Ecto neural progenitor cell (in vitro differentiated cells): ENCODE data around the gene AHNAK.

Source experiments
- DNase-seq: peaks from one replicate; pipeline ENCODE4 v3.0.0-alpha.2; 2018; ENCODE audit warnings: low spot score

The AHNAK gene

DNA sequence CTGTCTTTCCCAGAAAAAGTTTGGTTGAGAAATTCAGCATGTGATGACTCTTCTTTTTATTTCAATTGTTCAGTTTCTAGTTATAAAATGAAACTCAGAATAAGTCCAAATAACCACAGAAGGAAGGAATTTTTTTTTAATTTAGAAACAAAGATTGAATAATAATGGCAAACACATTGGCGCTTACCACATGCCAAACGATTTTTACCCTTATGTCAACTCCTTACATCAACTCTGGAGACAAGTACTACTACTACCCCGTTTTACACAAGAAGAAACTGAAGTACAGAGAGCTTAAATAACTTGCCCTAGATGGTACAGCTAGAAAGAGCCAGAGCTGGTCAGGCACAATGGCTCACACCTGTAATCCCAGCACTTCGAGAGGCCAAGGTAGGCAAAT, 52.4 kb downstream of the AHNAK start:
- DNase-seq: no peak

GRCh38 chr11:62493801-62494200, 52.8 kb downstream of the AHNAK start:
- no peak for DNase-seq

DNA sequence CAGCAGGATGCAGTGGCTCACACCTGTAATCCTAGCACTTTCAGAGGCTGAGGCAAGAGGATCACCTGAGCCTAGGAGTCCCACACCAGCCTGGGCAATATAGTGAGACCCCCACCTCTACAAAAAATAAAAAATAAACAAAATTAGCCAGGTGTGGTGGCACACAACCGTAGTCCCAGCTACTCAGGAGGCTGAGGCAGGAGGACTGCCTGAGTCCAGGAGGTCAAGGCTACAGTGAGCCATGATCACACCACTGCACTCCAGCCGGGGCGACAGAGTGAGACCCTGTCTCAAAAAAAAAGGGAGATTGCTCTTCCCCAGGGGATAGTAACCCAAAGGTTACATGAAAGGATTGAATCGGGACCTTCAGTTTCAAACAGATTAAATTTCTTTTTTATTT, 54.0 kb downstream of the AHNAK start:
- no peak for DNase-seq

- no peak for DNase-seq
These were observed 54.9 kb downstream of the AHNAK start for GRCh38 chr11:62491571-62492329.

GRCh38 chr11:62489204-62489603, 57.4 kb downstream of the AHNAK start:
- no peak for DNase-seq

DNA sequence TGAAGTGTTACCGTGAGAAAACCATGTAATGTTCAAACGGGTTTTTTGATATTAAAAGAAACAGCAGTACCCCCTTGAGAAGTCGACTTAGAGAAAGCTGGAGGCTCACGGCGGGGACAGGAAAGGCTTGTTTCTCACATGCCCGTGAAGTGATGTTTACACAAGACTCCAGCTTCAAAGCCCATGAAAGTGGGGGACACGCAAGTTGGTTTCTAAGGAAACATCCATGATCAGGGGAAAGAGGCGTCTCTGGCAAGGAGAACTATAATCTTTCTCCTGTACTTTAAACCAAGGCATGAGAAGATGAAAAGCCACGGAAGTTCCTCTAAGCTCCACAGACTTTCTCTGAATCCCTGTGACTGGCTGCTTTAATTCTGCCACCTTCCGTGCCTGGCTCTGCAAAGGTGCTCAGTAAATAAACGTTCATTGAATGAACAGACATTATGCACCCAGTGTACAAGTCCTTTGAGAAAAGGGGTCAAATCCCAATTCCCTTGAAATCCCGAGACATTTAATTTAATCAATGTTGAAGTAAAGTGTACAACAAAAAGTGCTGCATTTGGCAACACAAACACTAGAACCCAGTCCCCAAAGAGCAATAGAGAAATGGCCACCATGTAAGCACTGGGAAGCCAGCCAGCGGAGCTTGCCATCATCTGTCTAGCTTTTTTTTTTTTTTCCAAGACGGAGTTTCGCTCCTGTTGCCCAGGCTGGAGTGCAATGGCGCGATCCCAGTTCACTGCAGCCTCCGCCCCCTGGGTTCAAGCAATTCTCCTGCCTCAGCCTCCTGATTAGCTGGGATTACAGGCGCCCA, 58.7 kb downstream of the AHNAK start:
- DNase-seq: no peak

DNA sequence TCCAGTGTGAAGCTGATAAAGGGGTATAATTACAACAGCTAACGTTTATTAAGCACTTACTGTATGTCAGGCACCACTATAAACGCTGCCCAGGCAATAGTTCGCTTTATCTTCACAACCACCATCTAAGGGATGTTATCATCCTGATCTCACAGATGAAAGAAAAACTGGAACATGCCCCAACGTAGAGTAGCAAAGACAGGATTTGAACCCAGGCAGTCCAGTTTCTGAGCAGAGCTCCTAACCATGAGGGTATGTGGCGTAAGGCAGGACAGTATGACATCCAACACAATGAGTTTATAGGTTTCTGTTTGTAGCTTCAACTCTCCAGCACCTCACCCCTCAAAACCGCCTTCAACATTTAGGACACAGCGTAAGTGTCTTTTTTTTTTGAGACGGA, 59.5 kb downstream of the AHNAK start:
- DNase-seq: no peak

DNA sequence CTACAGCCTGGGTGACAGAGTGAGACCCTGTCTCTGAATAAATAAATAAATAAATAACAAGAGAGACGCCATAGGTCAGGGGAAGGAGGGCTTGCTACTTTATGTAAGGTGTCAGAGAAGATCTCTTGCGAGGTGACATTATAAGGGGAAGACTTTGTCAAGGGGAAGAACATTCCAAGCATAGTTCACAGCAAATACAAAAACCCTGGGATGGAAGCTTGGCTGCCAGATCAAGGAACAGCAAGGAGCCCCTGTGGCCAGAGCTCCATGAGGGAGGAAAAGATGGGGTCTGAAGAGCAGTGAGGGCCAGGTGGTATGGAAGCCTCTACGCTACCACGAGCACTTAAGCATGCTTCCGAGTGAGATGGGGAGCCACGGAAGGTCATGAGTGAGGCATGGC, 62.3 kb downstream of the AHNAK start:
- no peak for DNase-seq

- DNase-seq: no peak
These were observed 63.9 kb downstream of the AHNAK start for GRCh38 chr11:62482753-62483152.

GRCh38 chr11:62479631-62480201, 66.9 kb downstream of the AHNAK start:
- no peak for DNase-seq

DNA sequence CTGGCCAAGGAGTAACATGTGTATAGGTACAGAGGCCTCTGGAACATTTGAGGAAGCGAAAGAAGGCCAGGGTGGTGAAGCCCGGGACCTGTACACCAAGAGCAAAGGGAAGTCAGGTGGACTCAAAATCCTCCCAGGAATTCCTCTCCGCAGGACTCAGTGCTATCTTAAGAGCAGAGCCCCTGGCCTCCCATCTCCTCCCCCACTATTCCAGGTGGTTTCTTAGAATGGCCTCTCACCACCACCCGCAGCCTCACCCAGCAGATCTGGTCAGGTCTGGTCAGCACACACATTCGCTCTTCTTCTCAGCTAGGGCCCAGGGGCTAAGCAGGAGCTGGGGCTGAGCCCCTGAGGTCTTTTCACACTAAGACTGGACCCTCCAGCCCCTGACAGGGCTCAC, 68.7 kb downstream of the AHNAK start:
- no peak for DNase-seq

DNA sequence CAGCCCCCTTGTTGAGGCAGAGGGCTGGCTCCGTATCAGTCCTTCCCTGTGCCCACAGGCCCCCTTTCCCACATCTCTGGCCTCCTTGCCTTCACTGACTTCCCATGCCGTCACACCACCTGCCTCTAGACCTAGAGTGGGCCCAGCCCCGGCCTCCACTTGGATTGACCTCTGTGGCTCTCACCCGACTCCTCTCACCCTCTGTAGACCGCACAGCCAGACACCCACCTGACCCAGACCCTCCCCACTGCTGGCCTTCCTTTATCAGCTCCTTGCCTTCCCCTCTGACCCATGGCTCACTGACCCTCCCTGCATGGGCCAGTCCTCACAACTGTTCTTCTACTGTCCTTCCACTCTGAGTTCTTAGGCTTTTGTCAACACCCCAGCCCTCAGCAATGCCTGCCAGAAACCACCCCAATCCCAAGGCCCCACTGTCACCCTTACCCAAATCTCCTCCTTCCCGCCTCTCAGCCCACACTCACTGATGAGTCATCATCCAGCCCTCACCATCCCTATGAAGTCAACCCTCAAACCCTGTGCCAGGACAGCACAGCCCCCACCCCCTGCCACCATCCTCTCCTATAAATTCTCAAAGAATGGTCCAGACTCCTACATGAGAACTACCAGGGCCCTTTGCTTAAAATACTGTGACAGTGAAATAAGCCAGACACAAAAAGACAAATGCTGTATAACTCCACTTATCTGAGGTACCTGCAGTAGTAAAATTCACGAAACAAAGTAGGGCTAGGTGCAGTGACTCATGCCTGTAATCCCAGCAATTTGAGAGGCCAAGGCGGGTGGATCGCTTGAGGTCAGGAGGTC, 74.3 kb downstream of the AHNAK start:
- no peak for DNase-seq

DNA sequence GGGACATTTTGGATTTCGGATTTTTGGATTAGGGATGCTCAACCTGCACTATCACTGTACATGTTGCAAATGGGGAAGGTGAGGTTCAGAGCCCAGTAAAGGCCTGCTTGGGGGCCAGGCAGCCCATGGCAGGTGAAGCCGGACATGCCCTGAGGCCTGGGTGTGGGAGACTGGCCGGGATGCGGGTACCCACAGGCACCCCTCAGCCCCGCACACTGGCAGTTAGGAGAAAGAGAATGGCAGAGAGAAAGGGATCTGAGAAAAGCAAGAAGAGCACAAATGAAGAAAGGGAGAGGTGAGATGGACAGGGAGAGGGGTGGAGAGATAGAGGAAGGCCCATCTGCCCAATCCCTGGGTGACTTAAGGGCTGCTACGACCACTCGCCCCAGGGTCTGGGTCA, 75.0 kb downstream of the AHNAK start:
- no peak for DNase-seq

DNA sequence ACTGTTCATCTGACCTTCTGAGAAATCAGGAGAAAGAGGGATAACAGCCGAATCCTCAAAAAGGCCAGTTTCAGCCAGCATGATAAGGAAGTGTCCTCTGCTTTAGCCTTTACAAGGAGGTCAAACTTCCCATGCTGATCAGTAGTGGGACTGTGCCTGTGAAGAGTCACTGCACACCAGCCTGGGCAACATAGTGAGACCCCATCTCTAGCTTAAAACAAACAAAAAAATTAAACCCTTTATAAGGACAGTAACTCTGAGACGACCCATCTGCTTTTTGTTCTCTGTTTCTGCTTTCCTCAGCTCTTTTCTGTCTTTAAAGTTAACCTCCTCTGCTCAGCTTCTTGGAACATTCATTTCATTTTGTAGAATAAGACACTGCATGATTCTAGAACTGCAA, 78.0 kb downstream of the AHNAK start:
- no peak for DNase-seq

DNA sequence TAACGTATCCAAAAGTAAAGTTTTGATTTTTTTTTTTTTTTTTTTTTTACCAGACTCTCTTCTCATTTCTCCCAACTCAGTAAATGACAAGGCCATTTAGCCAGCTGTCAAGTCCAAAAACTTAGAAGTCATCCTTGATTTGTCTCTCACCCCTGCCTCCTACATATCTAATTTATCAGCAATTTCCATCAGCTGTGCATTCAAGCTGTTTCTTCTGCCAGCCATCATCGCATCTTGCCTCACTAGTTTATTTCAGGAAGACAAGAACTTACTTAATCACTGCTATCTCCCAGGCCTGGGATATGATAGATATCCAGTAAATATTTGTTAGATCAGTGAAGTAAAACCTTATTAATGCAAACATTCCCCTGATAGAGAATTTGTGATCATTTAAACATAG, 80.2 kb downstream of the AHNAK start:
- DNase-seq: no peak

- DNase-seq: no peak
These were observed 82.0 kb downstream of the AHNAK start for GRCh38 chr11:62464655-62465054.

DNA sequence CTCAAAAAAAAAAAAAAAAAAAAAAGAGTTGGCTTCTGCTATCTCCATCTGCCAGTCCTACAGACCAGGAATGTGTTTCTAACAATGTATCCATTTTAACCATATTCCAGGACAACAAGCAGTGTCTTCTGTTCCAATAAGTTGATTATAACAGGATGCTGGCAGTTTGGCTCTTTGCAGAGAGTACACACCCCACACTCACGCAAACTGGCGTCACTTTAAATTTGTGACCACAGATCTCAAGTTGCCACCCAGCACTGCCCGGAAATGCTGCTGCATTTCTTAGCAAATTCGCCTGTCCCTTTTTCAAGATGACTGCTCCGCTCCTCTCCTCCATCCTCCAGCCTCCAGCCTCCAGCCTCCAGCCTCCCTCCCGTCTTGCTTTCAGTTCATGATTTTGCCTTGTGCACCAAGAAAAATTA, 83.5 kb downstream of the AHNAK start:
- DNase-seq: no peak

- no peak for DNase-seq
These were observed 84.1 kb downstream of the AHNAK start for GRCh38 chr11:62462508-62462892.

- no peak for DNase-seq
These were observed 84.7 kb downstream of the AHNAK start for GRCh38 chr11:62461740-62462507.

GRCh38 chr11:62459080-62459479, 87.5 kb downstream of the AHNAK start:
- no peak for DNase-seq

DNA sequence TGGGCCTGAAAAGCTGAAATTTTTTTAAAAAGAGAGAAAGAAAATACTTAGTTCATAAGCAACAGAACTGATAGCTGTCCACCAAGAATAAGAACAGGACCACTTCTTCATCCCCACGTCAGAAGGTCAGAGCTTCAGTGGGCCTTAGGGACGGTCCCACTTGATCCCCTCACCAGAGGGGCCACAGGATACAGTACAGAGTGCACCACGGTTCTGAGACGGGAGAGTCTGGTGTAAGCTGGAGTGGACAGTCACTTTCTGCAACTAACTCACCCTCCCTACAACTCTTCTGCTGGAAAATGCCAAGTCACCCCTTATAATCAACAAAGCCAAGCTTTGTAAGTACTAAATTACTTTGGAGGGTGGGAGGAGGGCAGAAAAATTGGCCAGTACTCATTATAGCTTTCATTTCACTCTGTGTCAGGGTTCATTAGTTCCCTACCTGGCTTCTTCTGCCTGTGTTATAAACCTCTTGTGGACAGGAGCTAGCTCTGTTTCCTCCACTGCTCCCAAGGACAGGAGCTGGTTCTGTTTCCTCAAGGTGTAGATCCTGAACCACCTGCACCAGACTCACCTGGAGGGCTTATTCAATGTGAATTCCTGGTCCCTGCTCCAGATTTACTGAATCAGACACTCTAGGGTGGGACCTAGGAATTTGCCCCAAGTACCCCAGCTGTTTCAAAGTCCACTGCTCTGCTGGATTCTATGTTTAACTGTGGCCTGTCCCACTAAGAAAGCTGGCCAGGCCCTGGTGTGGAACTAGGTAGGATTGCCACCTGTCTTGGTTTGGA, 88.2 kb downstream of the AHNAK start:
- no peak for DNase-seq
